BJ (cell line): ENCODE results near the gene MRPL10. TPM values are rescaled to one million over a fixed set of nuclear protein-coding genes. Genes with fewer than 3 reads are reported as not detected.

ENCODE experiments used
- CTCF ChIA-PET: fragments of 350-600 bp; formaldehyde crosslinking; extraction: SDS; loops from one replicate; lab custom pipeline; 2021; ENCODE audit warnings: antibody characterized with exemption, inconsistent platforms; lab: Yijun Ruan, JAX
- POLR2A ChIA-PET: fragments of 300-600 bp; sonication (Branson Sonifier 250); formaldehyde crosslinking; extraction: SDS; loops from one replicate; lab custom pipeline; 2021; ENCODE audit warnings: antibody characterized with exemption; lab: Charles Lee
- DNase-seq: peaks from one replicate; pipeline ENCODE4 v3.0.0-alpha.2; 2011; ENCODE audit warnings: low read depth
- H3K27me3 ChIP-seq: 2 replicates; pipeline ENCODE4 v1.6.0; 2011; ENCODE audit warnings: low read length; ENCODE audit not compliant: control insufficient read depth, insufficient read depth
- H3K36me3 ChIP-seq: 2 replicates; pipeline ENCODE4 v1.5.1; 2011; ENCODE audit warnings: low read length; ENCODE audit not compliant: control insufficient read depth, insufficient read depth
- H3K4me3 ChIP-seq: 2 replicates; pipeline ENCODE4 v1.5.1; 2011; ENCODE audit warnings: low read depth, mild to moderate bottlenecking, control low read depth, low read length
- polyA plus RNA-seq: library from polyadenylated mRNA; depleted of rRNA; stranded (reverse); fragments of >200 nt; gene quantifications from 2 replicates; pipeline ENCODE4 v1.2.3, GENCODE V29; 2011
- TF ChIP-seq, protein P1 (sequence below): IDR thresholded peaks from 2 replicates; pipeline ENCODE4 v1.5.1; 2011; ENCODE audit warnings: low read depth, mild to moderate bottlenecking, control low read depth, inconsistent platforms, low read length, moderate library complexity; ENCODE audit not compliant: insufficient read depth

Gene MRPL10
- polyA plus RNA-seq, 1 experiment: 59.2 TPM

DNA sequence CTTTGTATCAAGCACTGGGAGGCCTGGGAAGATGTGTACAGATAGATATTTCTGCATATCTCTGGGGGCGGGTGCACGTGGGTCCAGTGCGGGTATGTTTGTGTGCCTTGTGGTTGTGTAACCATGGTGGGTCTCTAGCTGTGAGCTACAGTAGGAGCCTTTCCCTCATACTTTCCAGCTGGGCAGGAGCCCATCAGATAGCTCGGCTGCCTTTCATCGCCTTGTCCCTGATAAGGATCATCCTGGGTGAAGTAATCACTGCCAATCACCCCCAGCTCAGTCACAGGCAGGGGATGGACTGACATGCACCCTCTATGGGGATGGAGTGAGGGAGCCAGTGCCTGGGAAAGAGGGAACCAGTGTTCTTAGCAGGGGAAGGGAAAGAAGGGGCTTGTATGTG, 12.9 kb upstream of the MRPL10 start:
- TF ChIP-seq, protein P1, sequence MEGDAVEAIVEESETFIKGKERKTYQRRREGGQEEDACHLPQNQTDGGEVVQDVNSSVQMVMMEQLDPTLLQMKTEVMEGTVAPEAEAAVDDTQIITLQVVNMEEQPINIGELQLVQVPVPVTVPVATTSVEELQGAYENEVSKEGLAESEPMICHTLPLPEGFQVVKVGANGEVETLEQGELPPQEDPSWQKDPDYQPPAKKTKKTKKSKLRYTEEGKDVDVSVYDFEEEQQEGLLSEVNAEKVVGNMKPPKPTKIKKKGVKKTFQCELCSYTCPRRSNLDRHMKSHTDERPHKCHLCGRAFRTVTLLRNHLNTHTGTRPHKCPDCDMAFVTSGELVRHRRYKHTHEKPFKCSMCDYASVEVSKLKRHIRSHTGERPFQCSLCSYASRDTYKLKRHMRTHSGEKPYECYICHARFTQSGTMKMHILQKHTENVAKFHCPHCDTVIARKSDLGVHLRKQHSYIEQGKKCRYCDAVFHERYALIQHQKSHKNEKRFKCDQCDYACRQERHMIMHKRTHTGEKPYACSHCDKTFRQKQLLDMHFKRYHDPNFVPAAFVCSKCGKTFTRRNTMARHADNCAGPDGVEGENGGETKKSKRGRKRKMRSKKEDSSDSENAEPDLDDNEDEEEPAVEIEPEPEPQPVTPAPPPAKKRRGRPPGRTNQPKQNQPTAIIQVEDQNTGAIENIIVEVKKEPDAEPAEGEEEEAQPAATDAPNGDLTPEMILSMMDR: no peak
- H3K27me3 ChIP-seq: peaks cover 13% of the 10 kb centered on the region
- no peak overlapping the region for H3K4me3 ChIP-seq
- POLR2A ChIA-PET: no interaction called here
- no peak for DNase-seq
- CTCF ChIA-PET: interaction anchor here (0.6 to 20.0 kb wide), 12 partner anchors 13 to 174 kb away, joined by 3 to 875 read pairs (median 4); partner anchors contain the start of genes CDK5RAP3, LRRC46, MRPL10 and SP2
- no peaks in the 10 kb centered on the region for H3K36me3 ChIP-seq

GRCh38 chr17:47843391-47843730, 12.0 kb upstream of the MRPL10 start:
- peaks cover 13% of the 10 kb centered on the region for H3K27me3 ChIP-seq
- DNase-seq: no peak
- TF ChIP-seq, protein P1: no peak
- POLR2A ChIA-PET: no interaction called here
- CTCF ChIA-PET: interaction anchor here (0.5 to 20.0 kb wide), 20 partner anchors 14 to 772 kb away, joined by 3 to 875 read pairs (median 4); partner anchors contain the start of genes CDK5RAP3, SP2 and SP6
- no peaks in the 10 kb centered on the region for H3K36me3 ChIP-seq
- no peak overlapping the region for H3K4me3 ChIP-seq

DNA sequence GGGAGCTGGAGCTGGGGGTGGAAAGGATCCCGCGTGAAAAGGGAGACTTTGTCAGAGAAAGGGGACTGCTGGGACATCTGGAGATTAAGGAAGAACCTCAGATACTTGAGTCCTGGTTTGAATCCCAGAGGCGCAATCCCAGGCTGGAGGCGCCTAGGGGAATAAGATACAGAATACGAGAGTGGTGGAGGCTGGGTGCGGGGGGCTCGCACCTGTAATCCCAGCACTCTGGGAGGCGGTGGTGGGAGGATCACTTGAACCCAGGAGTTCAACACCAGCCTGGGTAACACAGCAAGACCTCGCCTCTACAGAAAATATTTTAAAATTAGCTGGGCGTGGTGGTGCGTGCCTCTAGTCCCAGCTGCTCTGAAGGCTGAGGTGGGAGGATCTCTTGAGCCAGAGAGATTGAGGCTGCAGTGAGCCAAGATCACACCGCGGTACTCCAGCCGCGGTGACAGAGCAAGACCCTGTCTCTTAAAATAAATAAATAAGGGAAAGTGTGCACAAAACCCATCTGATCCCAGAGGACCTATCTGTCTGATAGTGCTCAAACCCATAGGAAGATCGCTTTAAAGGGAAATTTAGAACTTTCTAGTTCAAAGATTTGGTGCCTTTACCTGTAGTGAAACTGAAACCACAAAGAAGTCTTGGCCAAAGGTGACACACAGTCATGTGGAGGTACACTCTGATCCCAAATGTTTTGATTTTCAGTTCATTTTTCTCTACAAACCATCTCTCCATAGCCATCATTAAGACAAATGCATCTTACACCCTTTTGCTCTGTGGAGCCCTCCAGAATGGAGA, 10.3 kb upstream of the MRPL10 start:
- no peak for DNase-seq
- TF ChIP-seq, protein P1: no peak
- POLR2A ChIA-PET: no interaction called here
- peaks cover 7% of the 10 kb centered on the region for H3K27me3 ChIP-seq
- H3K36me3 ChIP-seq: peaks cover 2% of the 10 kb centered on the region
- CTCF ChIA-PET: interaction anchor here (0.5 to 20.0 kb wide), 32 partner anchors 8 to 256 kb away, joined by 3 to 875 read pairs (median 6); partner anchors contain the start of genes CDK5RAP3, LRRC46, MRPL10 and PNPO
- H3K4me3 ChIP-seq: no peak overlapping the region

DNA sequence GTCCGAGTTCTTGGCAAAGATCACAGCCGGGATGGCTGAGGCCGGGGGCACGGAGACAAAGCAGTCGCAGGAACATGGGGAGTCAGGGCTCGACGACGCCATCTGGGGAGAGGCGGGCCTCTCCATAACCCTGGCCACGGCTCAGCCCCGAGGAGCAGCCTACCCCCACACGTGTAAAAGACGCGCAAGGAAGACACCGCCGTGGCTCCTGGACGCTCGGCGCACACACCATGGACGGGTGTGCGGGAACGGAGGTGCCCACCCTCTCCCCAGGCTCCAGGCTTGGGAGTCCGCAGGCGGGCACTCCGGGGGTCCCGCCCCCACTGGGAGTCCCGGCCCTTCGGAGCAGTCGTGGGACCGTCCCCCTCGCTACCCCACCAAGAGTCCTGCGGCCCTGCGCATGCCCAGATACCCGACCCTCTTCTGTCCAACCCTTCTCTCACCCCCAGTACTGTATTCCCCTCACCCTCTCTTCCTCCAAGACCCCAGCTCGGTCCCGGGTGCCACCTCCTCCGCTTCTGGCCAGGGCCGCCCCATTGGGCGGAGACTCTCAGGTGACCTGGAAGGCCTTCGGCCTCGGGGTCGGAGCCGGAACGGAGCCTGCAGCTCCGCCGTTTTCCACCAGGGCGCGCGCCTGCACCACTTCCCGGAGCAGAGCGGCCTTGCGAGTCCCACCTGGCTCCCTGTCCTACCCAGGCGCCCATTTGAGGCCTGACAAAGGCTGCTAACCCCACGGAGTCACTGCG, 9.6 kb upstream of the MRPL10 start, which contains the start of gene SCRN2:
TSS of gene SCRN2 (minus strand) at position 532 of the 746 bp plus-strand sequence. CDS start at position 102, 430 bp downstream.
- no peak for DNase-seq
- POLR2A ChIA-PET: no interaction called here
- Histone ChIP-seq H3K36me3 (peaks cover 2% of the 10 kb centered on the region), H3K27me3 (peaks cover 2% of the 10 kb centered on the region), H3K4me3 (peak within 1 kb of the TSS; percentile 63)
- TF ChIP-seq, protein P1: peak; percentile 98
- CTCF ChIA-PET: interaction anchor here (0.5 to 20.0 kb wide), 31 partner anchors 8 to 257 kb away, joined by 3 to 875 read pairs (median 5); partner anchors contain the start of genes CDK5RAP3, LRRC46, MRPL10 and PNPO
